GM15510 (cell line): Measurements from ENCODE around the gene MS4A6A.

Experiments used
- POLR2A ChIP-seq: IDR thresholded peaks from 3 replicates; pipeline ENCODE4 v1.6.1; 2011; ENCODE audit warnings: borderline replicate concordance; ENCODE audit not compliant: insufficient read length; ENCODE audit errors: extremely low read depth

The MS4A6A gene

DNA sequence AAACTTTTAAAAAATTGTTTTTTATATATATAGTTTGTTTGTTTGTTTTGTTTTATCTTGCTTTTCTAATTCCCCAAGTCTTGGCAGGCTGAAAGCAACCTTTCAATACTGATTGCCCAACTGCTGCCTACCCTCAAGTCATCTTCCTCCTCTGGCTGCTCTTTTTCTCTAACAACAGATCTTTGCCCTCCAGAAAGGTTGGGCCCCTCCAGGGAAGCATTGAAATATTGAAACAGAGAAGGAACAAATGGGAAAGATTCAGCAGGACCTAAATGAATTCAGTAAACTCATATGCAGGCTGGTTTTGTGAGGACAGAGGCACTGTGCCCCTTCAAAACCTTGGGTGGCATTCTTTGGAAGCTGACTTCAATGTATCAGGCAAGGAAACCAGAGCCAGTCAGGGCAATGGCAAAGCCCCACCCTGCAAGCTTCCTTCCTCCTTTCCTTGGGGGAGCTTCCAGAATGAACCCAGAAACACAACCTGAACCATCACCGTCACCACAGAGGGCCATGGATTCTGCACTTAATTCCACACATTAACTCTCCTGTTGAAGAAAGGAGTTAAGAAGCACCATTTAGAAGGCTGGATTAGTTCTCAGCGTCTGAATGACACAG, 815 bp upstream of the MS4A6A start:
- no peak for TF ChIP-seq POLR2A

DNA sequence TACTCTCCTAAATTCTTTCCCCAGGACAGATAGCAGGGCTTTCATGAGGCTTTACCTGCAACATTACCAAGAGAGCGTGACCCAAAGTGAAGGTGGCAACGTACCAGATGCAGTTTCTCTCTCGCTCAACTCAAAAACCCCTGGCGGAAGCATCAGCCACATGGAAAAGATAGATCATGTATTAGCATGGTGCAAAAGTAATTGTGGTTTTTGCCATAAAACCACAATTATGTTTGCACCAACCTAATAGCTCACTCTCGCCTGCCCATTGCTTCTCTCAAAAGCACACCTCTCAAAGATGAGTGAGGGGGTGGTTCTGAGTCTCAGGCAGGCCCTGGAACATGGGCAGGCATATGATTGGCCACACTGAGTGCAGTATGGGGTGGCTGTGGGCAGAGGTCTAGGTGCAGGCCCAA, 7.0 kb downstream of the MS4A6A start:
- TF ChIP-seq POLR2A, result no peak

DNA sequence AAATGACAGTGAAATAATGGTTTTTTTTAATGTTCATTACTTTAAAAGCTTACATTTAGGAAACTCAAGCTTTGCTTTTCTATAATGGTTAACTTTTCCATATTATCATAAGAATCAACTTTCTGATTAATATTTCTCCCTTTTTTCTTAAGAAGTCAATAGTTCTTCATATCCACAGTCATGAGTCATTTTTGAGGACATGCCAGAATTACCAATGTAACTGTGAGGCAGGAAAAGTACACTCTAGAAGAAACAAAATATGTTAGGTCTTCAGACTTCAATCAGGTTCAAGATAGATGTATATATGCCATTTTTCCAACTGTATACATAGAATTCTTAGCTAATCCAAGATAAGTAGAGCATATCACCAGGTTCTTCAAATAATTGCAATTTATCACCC, 10.9 kb downstream of the MS4A6A start:
- no peak for TF ChIP-seq POLR2A

- no peak for TF ChIP-seq POLR2A
These were observed 12.3 kb downstream of the MS4A6A start for GRCh38 chr11:60170566-60170965.

- TF ChIP-seq POLR2A, result no peak
These were observed 13.5 kb downstream of the MS4A6A start for GRCh38 chr11:60169264-60169915.

GRCh38 chr11:60168306-60168705, 14.6 kb downstream of the MS4A6A start:
- TF ChIP-seq POLR2A, result no peak

DNA sequence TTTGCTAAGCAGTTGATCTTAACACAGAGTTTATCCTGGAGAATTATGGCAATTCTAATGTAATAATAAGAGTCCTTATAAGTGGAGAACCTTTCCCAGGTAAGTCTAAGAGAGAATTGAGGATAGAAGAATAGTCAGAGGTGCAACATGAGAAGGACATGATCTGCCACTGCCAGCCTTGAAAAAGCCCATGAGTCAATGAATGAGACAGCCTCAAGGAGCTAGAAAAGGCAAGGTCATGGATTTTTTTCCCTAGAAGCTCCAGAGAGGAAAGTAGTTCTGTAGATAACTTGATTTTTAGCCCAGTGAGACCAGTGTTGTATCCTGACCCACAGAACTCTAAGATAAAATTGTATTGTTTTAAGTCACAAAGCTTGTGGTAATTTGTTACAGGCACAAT, 16.9 kb downstream of the MS4A6A start:
- no peak for TF ChIP-seq POLR2A

DNA sequence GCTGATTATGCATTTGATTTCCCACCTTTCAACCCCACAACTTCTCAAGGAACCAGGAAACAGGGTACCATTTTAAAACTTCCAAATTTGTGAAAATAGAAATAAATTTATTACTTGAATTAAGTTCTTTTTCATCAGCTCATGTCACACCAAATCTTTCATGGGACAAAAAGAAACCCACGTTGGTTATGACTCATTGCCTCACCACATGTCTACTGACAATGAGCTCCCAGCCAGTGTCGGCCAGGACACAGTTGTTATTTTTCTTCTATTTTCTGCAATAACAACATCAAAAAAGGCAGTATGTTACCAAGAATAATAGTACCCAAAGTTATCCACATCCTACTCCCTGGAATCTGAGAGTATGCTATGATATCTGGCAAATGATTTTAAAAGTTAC, 17.3 kb downstream of the MS4A6A start:
- TF ChIP-seq POLR2A, result no peak

- TF ChIP-seq POLR2A, result no peak
These were observed 18.3 kb downstream of the MS4A6A start for GRCh38 chr11:60164550-60165075.

- no peak for TF ChIP-seq POLR2A
These were observed 21.1 kb downstream of the MS4A6A start for GRCh38 chr11:60161766-60162165.

DNA sequence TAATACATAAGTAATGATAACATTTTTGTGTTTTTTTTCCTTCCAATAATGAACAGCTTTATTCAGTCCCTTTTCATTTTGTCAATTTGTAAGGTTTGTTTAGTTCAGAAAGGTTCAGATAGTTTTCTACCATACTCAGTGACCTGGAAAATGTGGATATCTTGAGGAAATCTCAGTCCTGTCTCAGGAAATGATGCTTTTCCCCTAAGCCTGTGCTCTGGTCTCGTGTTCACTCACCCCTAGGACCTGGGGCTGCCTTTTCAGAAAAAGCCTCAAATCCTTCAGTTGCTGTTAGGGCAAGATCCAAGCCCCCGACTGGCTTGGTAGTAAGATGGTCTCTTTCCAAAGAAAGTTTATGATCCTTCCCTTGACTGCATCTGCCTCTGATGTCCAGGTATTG, 21.8 kb downstream of the MS4A6A start:
- TF ChIP-seq POLR2A, result no peak

GRCh38 chr11:60159868-60160267, 23.0 kb downstream of the MS4A6A start:
- TF ChIP-seq POLR2A, result no peak

DNA sequence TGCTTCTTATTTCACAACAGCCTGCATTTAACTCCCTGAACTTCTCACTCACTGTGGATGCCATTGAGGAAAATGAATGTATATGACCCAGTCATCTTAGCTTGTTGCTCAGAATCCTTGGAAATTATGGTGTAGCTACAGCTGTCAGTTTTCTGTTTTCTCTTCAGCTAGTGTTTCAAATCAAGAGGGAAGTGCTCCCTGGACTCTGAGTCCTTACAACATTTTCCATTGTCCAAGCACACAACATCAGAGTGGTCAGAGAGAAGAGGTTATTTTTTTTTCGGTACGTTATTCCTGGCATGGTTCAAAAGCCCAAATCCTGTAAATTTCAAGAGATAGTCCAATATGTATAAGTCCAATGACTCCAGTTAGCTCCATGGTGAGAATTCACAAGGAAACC, 23.6 kb downstream of the MS4A6A start:
- TF ChIP-seq POLR2A, result no peak

- TF ChIP-seq POLR2A, result no peak
These were observed 24.2 kb downstream of the MS4A6A start for GRCh38 chr11:60158636-60159035.

GRCh38 chr11:60155931-60156330, 27.0 kb downstream of the MS4A6A start:
- TF ChIP-seq POLR2A, result no peak

DNA sequence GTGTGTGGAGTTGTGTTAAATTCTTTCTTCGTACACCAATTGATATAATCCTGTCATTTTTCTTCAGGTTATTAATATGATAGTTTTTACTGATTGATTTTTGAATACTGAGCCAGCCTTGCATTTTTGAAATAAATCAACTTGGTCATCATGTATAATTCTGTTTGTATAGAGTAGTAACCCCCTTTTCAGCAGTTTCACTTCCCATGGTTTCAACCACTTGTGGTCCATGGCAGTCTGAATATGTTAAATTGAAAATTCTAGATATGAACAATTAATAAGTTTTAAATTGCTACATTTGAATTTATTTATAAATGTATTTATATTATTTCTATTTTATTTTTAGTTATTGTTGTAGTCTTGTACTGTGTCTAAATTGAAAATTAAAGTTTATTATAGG, 32.6 kb downstream of the MS4A6A start:
- no peak for TF ChIP-seq POLR2A
